GM21737 (cell line): ENCODE data around the gene TXNL4A.
"Not testable (repeated sequence)": the region's sequence is repeated elsewhere in the genome, so short reads cannot be mapped to it uniquely, and the experiment has no call there.

Source experiments
- ATAC-seq: cut with Tn5 transposase; IDR thresholded peaks from one replicate; pipeline ENCODE4 v1.9.1; 2021; ENCODE audit warnings: mild to moderate bottlenecking, moderate library complexity; ENCODE audit not compliant: unreplicated experiment

TXNL4A gene

GRCh38 chr18:79988451-79989194, at the start of gene TXNL4A:
TSS of gene TXNL4A (minus strand) at chr18:79988563. CDS start at chr18:79988392, 171 bp downstream.
- peak; percentile 94 for ATAC-seq

GRCh38 chr18:80037300-80037699, 48.9 kb upstream of the TXNL4A start:
- no peak for ATAC-seq

GRCh38 chr18:80035997-80036396, 47.6 kb upstream of the TXNL4A start:
- ATAC-seq: no peak

- no peak for ATAC-seq
These were observed 46.6 kb upstream of the TXNL4A start for GRCh38 chr18:80034852-80035406.

GRCh38 chr18:80034068-80034851, 45.9 kb upstream of the TXNL4A start, which contains the start of gene RBFA:
TSS of gene RBFA (plus strand) at chr18:80034434. CDS start at chr18:80034496, 62 bp downstream.
- ATAC-seq: peak; percentile 73

GRCh38 chr18:80033181-80034067, 45.1 kb upstream of the TXNL4A start:
- no peak for ATAC-seq

- ATAC-seq: no peak
These were observed 41.3 kb upstream of the TXNL4A start for GRCh38 chr18:80029690-80030089.

GRCh38 chr18:80027719-80028118, 39.4 kb upstream of the TXNL4A start:
- ATAC-seq: not testable (repeated sequence)

- no peak for ATAC-seq
These were observed 38.0 kb upstream of the TXNL4A start for GRCh38 chr18:80026363-80026762.

- no peak for ATAC-seq
These were observed 34.8 kb upstream of the TXNL4A start for GRCh38 chr18:80023173-80023572.

GRCh38 chr18:80022613-80023012, 34.2 kb upstream of the TXNL4A start:
- ATAC-seq: no peak

- no peak for ATAC-seq
These were observed 24.4 kb upstream of the TXNL4A start for GRCh38 chr18:80012714-80013113.

GRCh38 chr18:80011496-80012137, 23.3 kb upstream of the TXNL4A start:
- ATAC-seq: not testable (repeated sequence)

GRCh38 chr18:80010551-80010906, 22.2 kb upstream of the TXNL4A start:
- no peak for ATAC-seq

GRCh38 chr18:80009661-80010550, 21.5 kb upstream of the TXNL4A start:
- no peak for ATAC-seq

GRCh38 chr18:80006724-80007123, 18.4 kb upstream of the TXNL4A start:
- ATAC-seq: no peak

GRCh38 chr18:80004600-80005342, 16.4 kb upstream of the TXNL4A start:
- no peak for ATAC-seq

- no peak for ATAC-seq
These were observed 14.1 kb upstream of the TXNL4A start for GRCh38 chr18:80002468-80002867.

- ATAC-seq: no peak
These were observed 12.5 kb upstream of the TXNL4A start for GRCh38 chr18:80000877-80001276.
